ENCODE results near the gene MKRN2. TPM values are rescaled to one million over a fixed set of nuclear protein-coding genes. Genes with fewer than 3 reads are reported as not detected.
A peak's percentile ranks its signal among the peaks of the same experiment; 100 is the strongest.

The MKRN2 gene
- total RNA-seq, 1 donor from 2014 or later = 22.3 TPM

- DNase-seq = no peak
- no peak for ATAC-seq (ENCODE audit: low read depth)
- CTCF ChIA-PET = no interaction called here
- Mint-ChIP-seq H3K27me3 (no peaks in the 10 kb centered on the region), H3K4me3 (no peak overlapping the region), H3K4me1 (peaks cover 14% of the 10 kb centered on the region), H3K9me3 (no peaks in the 10 kb centered on the region), H3K36me3 (ENCODE audit: low read depth) (peaks cover 72% of the 10 kb centered on the region), H3K27ac (no peak overlapping the region)
- intact Hi-C loops (cut with micrococcal nuclease) = no loop called here
- TF ChIP-seq CTCF (IDR thresholded peaks at IDR 0.05) = no peak
- POLR2A ChIA-PET = no interaction called here
Observed at GRCh38 chr3:12611117-12611516, 54.2 kb downstream of the MKRN2 start.

- H3K4me1 Mint-ChIP-seq = peaks cover 14% of the 10 kb centered on the region
- H3K27me3 Mint-ChIP-seq = no peaks in the 10 kb centered on the region
- intact Hi-C loops (cut with micrococcal nuclease) = no loop called here
- peaks cover 72% of the 10 kb centered on the region for H3K36me3 Mint-ChIP-seq (ENCODE audit: low read depth)
- ChIA-PET POLR2A (no interaction called here), CTCF (no interaction called here)
- ATAC-seq (ENCODE audit: low read depth) = no peak
- H3K9me3 Mint-ChIP-seq = no peaks in the 10 kb centered on the region
- no peak overlapping the region for H3K4me3 Mint-ChIP-seq
- H3K27ac Mint-ChIP-seq = no peak overlapping the region
- no peak for TF ChIP-seq CTCF (IDR thresholded peaks at IDR 0.05)
- no peak for DNase-seq
Observed at GRCh38 chr3:12612514-12613226, 55.8 kb downstream of the MKRN2 start.

GRCh38 chr3:12613250-12613649 is 56.4 kb downstream of the MKRN2 start:
- no peak for DNase-seq
- ATAC-seq (ENCODE audit: low read depth) = peak; percentile 25
- ChIA-PET POLR2A (no interaction called here), CTCF (no interaction called here)
- no peak for TF ChIP-seq CTCF (IDR thresholded peaks at IDR 0.05)
- H3K4me3 Mint-ChIP-seq = no peak overlapping the region
- H3K9me3 Mint-ChIP-seq = no peaks in the 10 kb centered on the region
- peaks cover 14% of the 10 kb centered on the region for H3K4me1 Mint-ChIP-seq
- H3K36me3 Mint-ChIP-seq (ENCODE audit: low read depth) = peaks cover 70% of the 10 kb centered on the region
- no peaks in the 10 kb centered on the region for H3K27me3 Mint-ChIP-seq
- intact Hi-C loops (cut with micrococcal nuclease) = no loop called here
- H3K27ac Mint-ChIP-seq = no peak overlapping the region

GRCh38 chr3:12615266-12615665 is 58.4 kb downstream of the MKRN2 start:
- no peaks in the 10 kb centered on the region for H3K27me3 Mint-ChIP-seq
- H3K4me1 Mint-ChIP-seq = peaks cover 14% of the 10 kb centered on the region
- peaks cover 61% of the 10 kb centered on the region for H3K36me3 Mint-ChIP-seq (ENCODE audit: low read depth)
- intact Hi-C loops (cut with micrococcal nuclease) = no loop called here
- ATAC-seq (ENCODE audit: low read depth) = no peak
- no peak for TF ChIP-seq CTCF (IDR thresholded peaks at IDR 0.05)
- no peak overlapping the region for H3K27ac Mint-ChIP-seq
- no peak overlapping the region for H3K4me3 Mint-ChIP-seq
- ChIA-PET POLR2A (no interaction called here), CTCF (no interaction called here)
- H3K9me3 Mint-ChIP-seq = no peaks in the 10 kb centered on the region
- DNase-seq = no peak

GRCh38 chr3:12618426-12618825 is 61.5 kb downstream of the MKRN2 start:
- no peak for TF ChIP-seq CTCF (IDR thresholded peaks at IDR 0.05)
- peaks cover 29% of the 10 kb centered on the region for H3K4me1 Mint-ChIP-seq
- H3K9me3 Mint-ChIP-seq = no peaks in the 10 kb centered on the region
- no peak for DNase-seq
- peaks cover 46% of the 10 kb centered on the region for H3K36me3 Mint-ChIP-seq (ENCODE audit: low read depth)
- no peaks in the 10 kb centered on the region for H3K27me3 Mint-ChIP-seq
- no peak overlapping the region for H3K4me3 Mint-ChIP-seq
- H3K27ac Mint-ChIP-seq = no peak overlapping the region
- ChIA-PET CTCF (interaction anchor here (0.7 kb wide), 1 partner anchor 17 kb away, joined by 3 read pairs; no protein-coding TSS in a partner anchor), POLR2A (no interaction called here)
- ATAC-seq (ENCODE audit: low read depth) = no peak
- intact Hi-C loops (cut with micrococcal nuclease) = no loop called here
